SHP77 (cell line): ENCODE results near the gene QPCTL.
A peak's percentile ranks its signal among the peaks of the same experiment; 100 is the strongest.

Source experiments
- DNase-seq, 2 experiments: peaks; one replicate each; lab custom pipeline; 2025; lab: John Stamatoyannopoulos, UW

Gene QPCTL

GRCh38 chr19:45692187-45693105 is at the start of gene QPCTL:
QPCTL (plus strand) TSS chr19:45692666; CDS start chr19:45692704, 38 bp downstream.
- DNase-seq = peak; percentile 99 to 100

- DNase-seq = peak; percentile 81 to 84
These were observed 49.2 kb upstream of the QPCTL start for GRCh38 chr19:45643024-45643926.

- no peak for DNase-seq
These were observed 48.3 kb upstream of the QPCTL start for GRCh38 chr19:45643927-45644771.

GRCh38 chr19:45645068-45645630 is 47.3 kb upstream of the QPCTL start:
- no peak for DNase-seq

- DNase-seq = peak; percentile 93 to 95
These were observed 46.7 kb upstream of the QPCTL start for GRCh38 chr19:45645631-45646344.

GRCh38 chr19:45646345-45646698 is 46.1 kb upstream of the QPCTL start:
- DNase-seq = no peak

- no peak for DNase-seq
These were observed 41.7 kb upstream of the QPCTL start for GRCh38 chr19:45650722-45651121.

GRCh38 chr19:45653634-45654033 is 38.8 kb upstream of the QPCTL start:
- DNase-seq = no peak

GRCh38 chr19:45655073-45655472 is 37.4 kb upstream of the QPCTL start:
- DNase-seq = no peak

GRCh38 chr19:45657520-45658167 is 34.8 kb upstream of the QPCTL start:
- peak; percentile 49 to 63 for DNase-seq

- no peak for DNase-seq
These were observed 33.3 kb upstream of the QPCTL start for GRCh38 chr19:45659096-45659729.

- no peak for DNase-seq
These were observed 31.8 kb upstream of the QPCTL start for GRCh38 chr19:45660636-45661035.

- DNase-seq = no peak
These were observed 28.7 kb upstream of the QPCTL start for GRCh38 chr19:45663800-45664199.

- DNase-seq = no peak
These were observed 27.9 kb upstream of the QPCTL start for GRCh38 chr19:45664575-45664974.

GRCh38 chr19:45667620-45668341 is 24.7 kb upstream of the QPCTL start, which contains the start of gene GIPR:
GIPR (plus strand) TSS chr19:45668221; CDS start chr19:45669521, 1,300 bp downstream.
- DNase-seq = peak; percentile 72 to 76

- DNase-seq = no peak
These were observed 24.1 kb upstream of the QPCTL start for GRCh38 chr19:45668342-45668871.

GRCh38 chr19:45670670-45671453 is 21.6 kb upstream of the QPCTL start:
- DNase-seq = peak; percentile 37 to 55

GRCh38 chr19:45674946-45675345 is 17.5 kb upstream of the QPCTL start:
- no peak for DNase-seq
